Bronchial epithelial cell (primary cell): ENCODE results near the gene POP7. TPM values are rescaled to one million over a fixed set of nuclear protein-coding genes. Genes with fewer than 3 reads are reported as not detected.

ENCODE experiments used
- DNase-seq: peaks from one replicate; pipeline ENCODE4 v3.0.0-alpha.2; 2010; ENCODE audit warnings: low read depth
- FAIRE-seq: peaks from 2 replicates; lab custom pipeline; 2011; peaks lifted over from hg19 to GRCh38; lab: Jason Lieb, UNC
- H3K27me3 ChIP-seq: 2 replicates; pipeline ENCODE4 v1.5.1; 2011; ENCODE audit warnings: low read length; ENCODE audit not compliant: control insufficient read depth, insufficient read depth
- H3K36me3 ChIP-seq: 2 replicates; pipeline ENCODE4 v1.5.1; 2011; ENCODE audit warnings: low read length; ENCODE audit not compliant: control insufficient read depth, insufficient read depth
- H3K4me3 ChIP-seq: 2 replicates; pipeline ENCODE4 v1.5.1; 2011; ENCODE audit warnings: mild to moderate bottlenecking, low read depth, low read length, control low read depth
- total RNA-seq: library from RNA; depleted of rRNA; stranded (reverse); fragments of >200 nt; gene quantifications from 2 replicates; pipeline ENCODE4 v1.2.1, GENCODE V29; 2014
- TF ChIP-seq, protein P1 (sequence below): IDR thresholded peaks from 2 replicates; pipeline ENCODE4 v1.5.1; 2011; ENCODE audit warnings: mild to moderate bottlenecking, moderate library complexity, low read length, control low read depth, inconsistent platforms; ENCODE audit not compliant: insufficient read depth, severe bottlenecking

Gene POP7
- total RNA-seq, 1 donor from 2014 or later, result 40.8 TPM

DNA sequence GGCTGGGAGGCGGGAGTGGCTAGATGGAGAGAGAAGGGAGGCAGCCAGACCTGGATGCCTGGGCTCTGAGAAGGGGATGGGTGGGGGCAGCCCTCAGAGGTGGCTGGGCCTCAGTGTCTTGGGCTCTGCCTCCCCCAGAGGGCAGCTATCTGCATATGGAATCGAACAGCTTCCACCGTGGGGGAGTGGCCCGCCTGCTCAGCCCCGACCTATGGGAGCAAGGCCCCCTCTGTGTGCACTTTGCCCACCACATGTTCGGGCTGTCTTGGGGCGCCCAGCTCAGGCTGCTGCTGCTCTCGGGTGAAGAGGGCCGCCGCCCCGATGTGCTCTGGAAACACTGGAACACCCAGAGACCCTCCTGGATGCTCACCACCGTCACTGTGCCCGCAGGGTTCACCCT, 30.8 kb downstream of the POP7 start:
- FAIRE-seq, result no peak
- TF ChIP-seq, protein P1, sequence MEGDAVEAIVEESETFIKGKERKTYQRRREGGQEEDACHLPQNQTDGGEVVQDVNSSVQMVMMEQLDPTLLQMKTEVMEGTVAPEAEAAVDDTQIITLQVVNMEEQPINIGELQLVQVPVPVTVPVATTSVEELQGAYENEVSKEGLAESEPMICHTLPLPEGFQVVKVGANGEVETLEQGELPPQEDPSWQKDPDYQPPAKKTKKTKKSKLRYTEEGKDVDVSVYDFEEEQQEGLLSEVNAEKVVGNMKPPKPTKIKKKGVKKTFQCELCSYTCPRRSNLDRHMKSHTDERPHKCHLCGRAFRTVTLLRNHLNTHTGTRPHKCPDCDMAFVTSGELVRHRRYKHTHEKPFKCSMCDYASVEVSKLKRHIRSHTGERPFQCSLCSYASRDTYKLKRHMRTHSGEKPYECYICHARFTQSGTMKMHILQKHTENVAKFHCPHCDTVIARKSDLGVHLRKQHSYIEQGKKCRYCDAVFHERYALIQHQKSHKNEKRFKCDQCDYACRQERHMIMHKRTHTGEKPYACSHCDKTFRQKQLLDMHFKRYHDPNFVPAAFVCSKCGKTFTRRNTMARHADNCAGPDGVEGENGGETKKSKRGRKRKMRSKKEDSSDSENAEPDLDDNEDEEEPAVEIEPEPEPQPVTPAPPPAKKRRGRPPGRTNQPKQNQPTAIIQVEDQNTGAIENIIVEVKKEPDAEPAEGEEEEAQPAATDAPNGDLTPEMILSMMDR, result no peak

DNA sequence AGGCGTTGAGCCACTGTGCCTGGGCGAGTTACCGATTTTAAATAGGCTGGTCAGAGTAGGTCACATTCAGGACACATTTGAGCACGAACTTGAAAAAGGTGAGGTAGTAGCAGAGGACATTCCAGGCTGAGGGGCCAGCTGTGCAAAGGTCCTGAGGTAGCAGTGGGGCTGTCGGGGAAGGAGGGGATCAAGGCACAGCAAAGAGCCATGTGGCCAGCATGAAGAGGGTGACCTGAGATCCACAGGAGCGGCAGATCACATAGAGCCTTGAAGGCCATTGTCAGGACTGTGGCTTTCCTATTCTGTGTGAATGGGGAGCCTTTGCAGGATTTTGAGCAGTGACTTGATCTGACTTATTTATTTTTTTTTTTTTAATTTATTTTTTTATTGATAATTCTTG, 34.0 kb downstream of the POP7 start:
- FAIRE-seq (no peak), DNase-seq (no peak)
- H3K4me3 ChIP-seq, result no peak overlapping the region
- no peaks in the 10 kb centered on the region for H3K36me3 ChIP-seq
- H3K27me3 ChIP-seq, result no peaks in the 10 kb centered on the region
- TF ChIP-seq, protein P1, result no peak

More for the DNA sequence above, 30.8 kb downstream of the POP7 start:
- no peaks in the 10 kb centered on the region for H3K27me3 ChIP-seq
- no peaks in the 10 kb centered on the region for H3K36me3 ChIP-seq
- no peak for DNase-seq
- H3K4me3 ChIP-seq, result no peak overlapping the region

DNA sequence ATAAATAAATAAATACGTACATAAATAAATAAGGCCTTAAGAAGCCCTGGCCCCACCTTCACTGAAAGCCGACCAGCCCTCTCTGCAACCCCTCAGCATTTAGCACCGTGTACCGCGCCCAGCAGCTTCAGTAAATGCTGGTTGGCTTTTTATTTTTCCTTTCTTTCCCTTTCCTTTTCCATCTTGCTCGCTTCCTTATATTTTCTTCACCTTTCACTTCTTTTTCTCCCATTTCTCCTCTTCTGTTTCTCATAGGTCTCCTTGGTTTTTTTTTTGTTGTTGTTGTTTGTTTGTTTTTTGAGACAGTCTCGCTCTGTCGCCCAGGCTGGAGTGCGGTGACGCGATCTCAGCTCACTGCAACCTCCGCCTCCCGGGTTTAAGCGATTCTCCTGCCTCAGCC, 38.7 kb downstream of the POP7 start:
- TF ChIP-seq, protein P1, result no peak
- H3K4me3 ChIP-seq, result no peak overlapping the region
- no peak for DNase-seq

DNA sequence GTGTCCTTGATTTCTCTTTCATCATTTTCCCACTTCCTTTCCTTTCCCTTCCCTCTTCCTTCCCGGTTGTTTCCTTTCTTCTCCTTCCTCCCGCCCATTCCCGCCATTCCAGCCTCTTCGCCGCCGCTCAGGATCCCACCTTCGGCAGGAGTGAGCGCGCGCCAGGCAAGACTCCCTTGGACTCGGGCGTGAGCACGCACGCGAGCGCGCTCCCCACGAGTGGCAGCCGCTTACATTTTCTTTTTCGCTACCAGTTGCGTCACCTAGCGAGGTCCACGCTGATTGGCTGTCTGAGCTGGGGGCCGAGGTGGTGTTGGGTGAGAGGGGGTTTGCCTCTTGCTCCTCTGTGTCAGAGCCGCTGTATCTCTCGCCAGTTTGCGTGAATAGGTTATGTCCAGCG, 39.3 kb downstream of the POP7 start:
- no peak for DNase-seq
- TF ChIP-seq, protein P1, result no peak
- no peak for FAIRE-seq
- H3K36me3 ChIP-seq, result no peaks in the 10 kb centered on the region
- no peak overlapping the region for H3K4me3 ChIP-seq
- peaks cover 1% of the 10 kb centered on the region for H3K27me3 ChIP-seq

More for the DNA sequence above, 38.7 kb downstream of the POP7 start:
- FAIRE-seq, result no peak
- H3K36me3 ChIP-seq, result no peaks in the 10 kb centered on the region
- H3K27me3 ChIP-seq, result peaks cover 1% of the 10 kb centered on the region

DNA sequence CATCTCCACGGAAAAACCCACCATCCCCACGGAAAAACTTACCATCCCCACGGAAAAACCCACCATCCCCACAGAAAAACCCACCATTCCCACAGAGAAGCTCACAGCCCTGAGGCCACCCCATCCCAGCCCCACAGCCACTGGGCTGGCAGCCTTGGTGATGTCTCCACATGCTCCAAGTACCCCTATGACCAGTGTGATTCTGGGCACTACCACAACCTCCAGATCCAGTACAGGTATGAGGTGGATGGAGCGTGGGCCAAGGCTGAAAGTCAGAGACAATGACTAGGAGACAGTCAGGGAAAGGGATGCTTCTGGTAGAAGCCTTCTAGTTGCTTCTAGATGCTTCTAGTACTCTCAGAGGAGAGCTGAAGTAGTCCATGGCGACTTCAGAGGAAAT, 47.1 kb downstream of the POP7 start:
- DNase-seq, result no peak
- FAIRE-seq, result no peak
- peaks cover 5% of the 10 kb centered on the region for H3K27me3 ChIP-seq
- TF ChIP-seq, protein P1, result no peak
- no peaks in the 10 kb centered on the region for H3K36me3 ChIP-seq
- no peak overlapping the region for H3K4me3 ChIP-seq

DNA sequence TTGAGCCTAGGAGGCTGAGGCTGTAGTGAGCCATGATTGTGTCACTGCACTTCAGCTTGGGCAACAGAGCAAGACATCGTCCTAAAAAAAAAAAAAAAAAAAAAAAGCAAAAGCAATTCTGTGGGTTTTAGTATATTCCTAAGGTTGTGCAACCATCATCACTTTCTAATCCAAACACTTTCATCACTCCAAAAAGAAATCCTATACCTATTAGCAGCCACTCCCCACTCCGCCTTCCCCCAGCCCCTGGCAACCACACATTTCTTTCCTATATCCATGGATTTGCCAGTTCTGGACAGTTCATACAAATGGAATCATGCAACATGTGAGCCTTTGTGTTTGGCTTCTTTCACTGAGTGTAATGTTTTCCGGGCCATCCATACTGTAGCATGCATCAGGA, 47.8 kb downstream of the POP7 start:
- no peak for DNase-seq
- TF ChIP-seq, protein P1, result no peak
- Histone ChIP-seq H3K27me3 (peaks cover 5% of the 10 kb centered on the region), H3K36me3 (no peaks in the 10 kb centered on the region), H3K4me3 (no peak overlapping the region)
- FAIRE-seq, result no peak
